ENCODE measurements around the gene SRPRA.

SRPRA gene

GRCh38 chr11:126229858-126230540 lies 38.7 kb downstream of the SRPRA start:
- no peak for DNase-seq (ENCODE audit: low read depth)

DNA sequence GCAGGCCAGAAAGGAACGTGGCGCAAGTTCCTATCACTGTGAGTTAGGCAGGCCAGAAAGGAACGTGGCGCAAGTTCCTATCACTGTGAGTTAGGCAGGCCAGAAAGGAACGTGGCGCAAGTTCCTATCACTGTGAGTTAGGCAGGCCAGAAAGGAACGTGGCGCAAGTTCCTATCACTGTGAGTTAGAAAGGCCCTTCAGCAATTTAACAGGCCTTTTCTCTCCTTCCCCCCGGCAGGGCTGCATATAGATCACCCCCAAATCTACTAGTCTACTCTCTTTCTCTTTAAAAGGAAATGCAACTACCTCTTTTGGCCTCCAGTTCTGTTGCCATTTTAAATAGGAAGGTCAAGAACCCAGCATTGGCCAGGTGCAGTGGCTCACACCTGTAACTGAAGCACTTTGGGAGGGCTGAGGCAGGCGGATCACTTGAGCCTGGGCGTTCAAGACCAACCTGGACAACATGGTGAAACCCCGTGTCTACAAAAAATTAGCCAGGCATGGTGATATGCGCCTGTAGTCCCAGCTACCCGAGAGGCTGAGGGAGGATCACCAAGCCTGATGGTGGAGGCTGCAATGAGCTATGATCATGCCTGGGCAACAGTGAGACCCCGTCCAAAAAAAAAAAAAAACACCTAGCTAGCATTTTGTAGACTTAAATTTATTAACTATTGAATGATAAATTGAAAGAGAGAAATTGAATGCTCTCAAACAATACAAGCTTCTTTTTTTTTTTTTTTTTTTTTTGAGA lies 42.2 kb downstream of the SRPRA start:
- no peak for DNase-seq (ENCODE audit: low read depth)

DNA sequence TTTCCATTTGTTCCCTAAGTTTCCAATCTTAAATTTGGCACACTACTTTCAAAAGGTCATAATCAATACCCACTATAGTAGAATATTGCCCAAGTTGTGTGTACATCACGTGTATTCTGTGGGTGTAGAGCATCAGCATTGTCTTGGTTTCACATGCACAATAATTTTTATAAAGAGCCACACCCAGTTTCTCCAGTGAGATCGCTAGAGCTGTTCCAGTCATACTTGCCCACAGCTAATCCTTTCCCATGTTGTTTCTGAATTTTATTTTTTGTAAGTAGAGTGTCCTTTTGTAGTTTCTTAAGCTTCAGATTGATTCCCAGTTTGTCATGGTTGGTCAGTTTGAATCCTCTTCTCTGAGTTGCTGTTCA lies 43.4 kb downstream of the SRPRA start:
- no peak for DNase-seq (ENCODE audit: low read depth)

GRCh38 chr11:126224647-126225294 lies 43.9 kb downstream of the SRPRA start:
- DNase-seq (ENCODE audit: low read depth): no peak

GRCh38 chr11:126219547-126219946 lies 49.1 kb downstream of the SRPRA start:
- DNase-seq (ENCODE audit: low read depth): no peak

GRCh38 chr11:126217491-126217890 lies 51.2 kb downstream of the SRPRA start:
- no peak for DNase-seq (ENCODE audit: low read depth)

- DNase-seq (ENCODE audit: low read depth): no peak
Observed at GRCh38 chr11:126216526-126217305, 52.0 kb downstream of the SRPRA start.

GRCh38 chr11:126214841-126215240 lies 53.9 kb downstream of the SRPRA start:
- no peak for DNase-seq (ENCODE audit: low read depth)

DNA sequence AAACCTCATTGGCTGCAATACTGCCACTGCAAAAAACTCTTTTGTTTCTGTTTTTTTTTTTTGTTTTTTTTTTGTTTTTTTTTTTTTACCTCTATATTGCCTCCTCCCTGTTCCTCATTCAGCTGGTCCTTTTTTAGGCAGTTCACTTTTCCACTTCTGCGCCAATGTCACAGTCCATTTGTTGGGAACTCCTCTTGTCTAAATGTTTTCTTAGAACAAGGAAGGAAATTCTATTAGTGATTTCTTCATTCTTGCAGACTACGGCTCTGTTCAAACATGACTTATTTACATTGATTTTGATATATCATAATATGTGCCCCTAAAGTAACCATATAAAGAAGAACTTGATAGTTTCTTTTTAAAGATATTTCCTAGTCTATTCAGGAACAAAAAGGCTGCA lies 54.3 kb downstream of the SRPRA start:
- DNase-seq (ENCODE audit: low read depth): no peak
